Measurements from ENCODE around the gene ARHGAP15.

DNA sequence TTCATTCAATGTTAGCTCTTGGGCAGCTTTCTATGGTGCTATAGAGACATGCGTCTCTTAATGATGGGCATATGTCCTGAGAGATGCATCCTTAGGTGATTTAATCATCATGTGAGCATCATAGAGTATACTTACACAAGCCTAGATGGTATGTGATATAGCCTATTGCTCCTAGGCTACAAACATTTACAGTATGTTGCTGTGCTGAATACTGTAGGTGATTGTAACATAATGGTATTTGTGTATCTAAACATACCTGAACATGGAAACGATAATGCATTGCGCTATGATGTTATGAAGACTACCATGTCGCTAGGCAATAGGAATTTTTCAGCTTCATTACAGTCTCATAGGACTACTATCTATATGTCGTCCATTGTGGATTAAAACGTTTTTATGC lies 89.4 kb downstream of the ARHGAP15 start:
- TF ChIP-seq POLR2A (IDR thresholded peaks at IDR 0.05; ENCODE audit: low read length), result no peak
- TF ChIP-seq GATA1 (IDR thresholded peaks at IDR 0.05; ENCODE audit: low read depth, low read length), result no peak

Measured in erythroblast (primary cell).